ENCODE results near the gene IL17REL. TPM values are rescaled to one million over a fixed set of nuclear protein-coding genes. Genes with fewer than 3 reads are reported as not detected.

The IL17REL gene
- total and polyA plus RNA-seq, 4 donors, result 0.02 to 0.51 (median 0.19) TPM; not detected in 1

GRCh38 chr22:49972163-49973017 lies 40.2 kb downstream of the IL17REL start:
- Histone ChIP-seq H3K27me3 (ENCODE audit: control insufficient read depth in 3 of 3, insufficient read depth in 3 of 3, low read length in 2 of 3) (peaks cover 0 to 21% (median 19%) of the 10 kb centered on the region in 3 donors), H3K4me1 (ENCODE audit: control insufficient read depth in 5 of 5, insufficient read depth in 5 of 5, low read length in 5 of 5) (peaks cover 0 to 38% (median 7%) of the 10 kb centered on the region in 5 donors), H3K9ac (ENCODE audit: insufficient read depth in 1 of 2, low read length in 2 of 2) (peak overlapping the region in 1 of 2 donors; percentile 1), H3K9me3 (ENCODE audit: control insufficient read depth in 4 of 4, insufficient read depth in 3 of 4, low read length in 3 of 4) (peaks cover 0 to 4% (median under 1%) of the 10 kb centered on the region in 4 donors), H3K4me3 (no peak overlapping the region), H3K27ac (ENCODE audit: low read depth in 1 of 2, low read length in 1 of 2) (no peak overlapping the region), H3K36me3 (ENCODE audit: control insufficient read depth in 4 of 4, insufficient read depth in 4 of 4, low read length in 4 of 4) (no peaks in the 10 kb centered on the region)
- DNase-seq, result peak in 1 of 3 donors; percentile 13
- WGBS, 2 donors, result 45 to 55% methylated on average over 31 to 45 of the region's 45 CpGs
- no peak for TF ChIP-seq CTCF (IDR thresholded peaks at IDR 0.05; ENCODE audit: control extremely low read depth, extremely low read depth)
- ATAC-seq (ENCODE audit: insufficient read depth, low FRiP score), result no peak

GRCh38 chr22:49971232-49972162 lies 41.1 kb downstream of the IL17REL start:
- H3K27me3 ChIP-seq (ENCODE audit: control insufficient read depth in 3 of 3, insufficient read depth in 3 of 3, low read length in 2 of 3), result peaks cover 0 to 21% (median 19%) of the 10 kb centered on the region in 3 donors
- WGBS, 2 donors, result 10 to 12% methylated on average over 72 to 81 of the region's 81 CpGs
- H3K4me1 ChIP-seq (ENCODE audit: control insufficient read depth in 5 of 5, insufficient read depth in 5 of 5, low read length in 5 of 5), result peaks cover 5 to 43% (median 8%) of the 10 kb centered on the region in 5 donors
- no peaks in the 10 kb centered on the region for H3K36me3 ChIP-seq (ENCODE audit: control insufficient read depth in 4 of 4, insufficient read depth in 4 of 4, low read length in 4 of 4)
- H3K9ac ChIP-seq (ENCODE audit: insufficient read depth in 1 of 2, low read length in 2 of 2), result no peak overlapping the region
- DNase-seq (peak in 1 of 3 donors; percentile 27), ATAC-seq (ENCODE audit: insufficient read depth, low FRiP score) (peak; percentile 69)
- TF ChIP-seq CTCF (IDR thresholded peaks at IDR 0.05; ENCODE audit: control extremely low read depth, extremely low read depth), result no peak
- H3K4me3 ChIP-seq, result peak overlapping the region; percentile 10
- H3K9me3 ChIP-seq (ENCODE audit: control insufficient read depth in 4 of 4, insufficient read depth in 3 of 4, low read length in 3 of 4), result peaks cover 0 to 4% (median under 1%) of the 10 kb centered on the region in 4 donors
- H3K27ac ChIP-seq (ENCODE audit: low read depth in 1 of 2, low read length in 1 of 2), result peak overlapping the region; percentile 84 to 89

- peaks cover 7 to 46% (median 8%) of the 10 kb centered on the region in 5 donors for H3K4me1 ChIP-seq (ENCODE audit: control insufficient read depth in 5 of 5, insufficient read depth in 5 of 5, low read length in 5 of 5)
- 7 to 9% methylated on average over 31 to 32 of the region's 32 CpGs for WGBS, 2 donors
These were observed 41.9 kb downstream of the IL17REL start for GRCh38 chr22:49970528-49971231.

More at GRCh38 chr22:49970528-49971231, 41.9 kb downstream of the IL17REL start:
- DNase-seq, result peak; percentile 62 to 79 (median 78)
- ATAC-seq (ENCODE audit: insufficient read depth, low FRiP score), result peak; percentile 85
- Histone ChIP-seq H3K4me3 (no peak overlapping the region), H3K27ac (ENCODE audit: low read depth in 1 of 2, low read length in 1 of 2) (peak overlapping the region; percentile 84 to 89), H3K27me3 (ENCODE audit: control insufficient read depth in 3 of 3, insufficient read depth in 3 of 3, low read length in 2 of 3) (peaks cover 0 to 21% (median 19%) of the 10 kb centered on the region in 3 donors), H3K9me3 (ENCODE audit: control insufficient read depth in 4 of 4, insufficient read depth in 3 of 4, low read length in 3 of 4) (peaks cover 0 to 4% (median under 1%) of the 10 kb centered on the region in 4 donors), H3K9ac (ENCODE audit: insufficient read depth in 1 of 2, low read length in 2 of 2) (no peak overlapping the region), H3K36me3 (ENCODE audit: control insufficient read depth in 4 of 4, insufficient read depth in 4 of 4, low read length in 4 of 4) (no peaks in the 10 kb centered on the region)
- TF ChIP-seq CTCF (IDR thresholded peaks at IDR 0.05; ENCODE audit: control extremely low read depth, extremely low read depth), result no peak
